Measurements from ENCODE around the gene WDR44. TPM values are rescaled to one million over a fixed set of nuclear protein-coding genes. Genes with fewer than 3 reads are reported as not detected.

The WDR44 gene
- total RNA-seq, 1 donor from 2014 or later = 19.3 TPM

DNA sequence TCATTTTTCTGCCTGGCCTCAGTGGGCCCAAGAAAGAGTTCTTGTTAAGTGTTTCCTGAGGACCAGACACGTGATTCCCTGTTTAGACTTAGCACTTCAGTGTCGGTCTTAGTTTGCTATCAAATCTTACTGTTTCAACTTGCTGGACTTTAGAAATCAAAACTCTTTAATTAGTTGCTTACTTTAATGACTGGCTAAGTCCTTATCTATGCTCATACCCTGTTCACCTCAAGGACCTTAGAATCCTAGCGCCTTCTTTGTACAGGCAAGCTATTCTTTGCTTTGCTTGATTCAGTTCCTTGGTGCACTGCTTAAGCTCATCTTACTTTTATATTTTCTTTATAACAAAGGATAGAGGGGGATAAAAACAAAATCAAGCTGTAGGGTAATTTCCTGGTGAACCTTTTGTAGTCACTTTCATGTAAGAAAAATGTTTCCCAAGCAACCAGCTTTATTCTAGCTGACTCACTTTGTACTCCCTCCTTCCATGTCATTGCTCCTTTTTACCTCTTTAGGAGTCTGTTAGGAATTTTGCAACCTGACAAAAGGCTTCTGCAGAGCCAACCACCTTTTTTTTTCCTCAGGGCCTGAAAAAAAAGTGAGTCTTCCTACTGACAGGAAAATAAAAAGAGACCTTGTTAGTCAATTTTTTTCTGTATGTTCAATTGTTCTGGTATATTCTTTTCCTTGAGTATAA, 14.7 kb downstream of the WDR44 start:
- no peaks in the 10 kb centered on the region for H3K9me3 Mint-ChIP-seq (ENCODE audit: low read depth)
- no peak overlapping the region for H3K4me3 Mint-ChIP-seq (ENCODE audit: unreplicated experiment)
- H3K4me1 Mint-ChIP-seq (ENCODE audit: low read depth) = peaks cover 31% of the 10 kb centered on the region
- no peak for DNase-seq (ENCODE audit: low spot score)
- H3K27me3 Mint-ChIP-seq (ENCODE audit: low read depth) = no peaks in the 10 kb centered on the region
- no peaks in the 10 kb centered on the region for H3K36me3 Mint-ChIP-seq (ENCODE audit: low read depth)
- TF ChIP-seq, protein P1, sequence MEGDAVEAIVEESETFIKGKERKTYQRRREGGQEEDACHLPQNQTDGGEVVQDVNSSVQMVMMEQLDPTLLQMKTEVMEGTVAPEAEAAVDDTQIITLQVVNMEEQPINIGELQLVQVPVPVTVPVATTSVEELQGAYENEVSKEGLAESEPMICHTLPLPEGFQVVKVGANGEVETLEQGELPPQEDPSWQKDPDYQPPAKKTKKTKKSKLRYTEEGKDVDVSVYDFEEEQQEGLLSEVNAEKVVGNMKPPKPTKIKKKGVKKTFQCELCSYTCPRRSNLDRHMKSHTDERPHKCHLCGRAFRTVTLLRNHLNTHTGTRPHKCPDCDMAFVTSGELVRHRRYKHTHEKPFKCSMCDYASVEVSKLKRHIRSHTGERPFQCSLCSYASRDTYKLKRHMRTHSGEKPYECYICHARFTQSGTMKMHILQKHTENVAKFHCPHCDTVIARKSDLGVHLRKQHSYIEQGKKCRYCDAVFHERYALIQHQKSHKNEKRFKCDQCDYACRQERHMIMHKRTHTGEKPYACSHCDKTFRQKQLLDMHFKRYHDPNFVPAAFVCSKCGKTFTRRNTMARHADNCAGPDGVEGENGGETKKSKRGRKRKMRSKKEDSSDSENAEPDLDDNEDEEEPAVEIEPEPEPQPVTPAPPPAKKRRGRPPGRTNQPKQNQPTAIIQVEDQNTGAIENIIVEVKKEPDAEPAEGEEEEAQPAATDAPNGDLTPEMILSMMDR (IDR thresholded peaks at IDR 0.05) = no peak
- no peak overlapping the region for H3K27ac Mint-ChIP-seq (ENCODE audit: unreplicated experiment)

DNA sequence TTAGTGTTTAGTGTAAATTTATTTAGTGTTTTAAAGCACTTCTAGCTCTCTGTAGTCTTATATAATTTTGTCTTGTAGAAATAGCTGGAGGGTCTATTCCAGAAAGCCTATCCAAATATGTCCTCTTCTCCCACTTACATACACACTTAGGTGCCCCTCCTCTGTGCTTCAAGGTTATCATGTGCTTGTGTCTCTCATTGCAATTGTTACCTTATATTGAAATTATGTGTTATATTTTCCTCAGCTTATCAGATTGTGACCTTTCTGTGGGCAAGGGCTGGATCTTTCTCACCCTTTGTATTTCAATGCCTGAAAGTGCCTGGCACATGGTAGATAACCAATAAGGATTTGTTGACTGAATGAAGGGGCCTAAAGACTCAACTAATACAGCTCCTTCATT, 18.4 kb downstream of the WDR44 start:
- peaks cover 33% of the 10 kb centered on the region for H3K4me1 Mint-ChIP-seq (ENCODE audit: low read depth)
- H3K27ac Mint-ChIP-seq (ENCODE audit: unreplicated experiment) = no peak overlapping the region
- H3K36me3 Mint-ChIP-seq (ENCODE audit: low read depth) = no peaks in the 10 kb centered on the region

DNA sequence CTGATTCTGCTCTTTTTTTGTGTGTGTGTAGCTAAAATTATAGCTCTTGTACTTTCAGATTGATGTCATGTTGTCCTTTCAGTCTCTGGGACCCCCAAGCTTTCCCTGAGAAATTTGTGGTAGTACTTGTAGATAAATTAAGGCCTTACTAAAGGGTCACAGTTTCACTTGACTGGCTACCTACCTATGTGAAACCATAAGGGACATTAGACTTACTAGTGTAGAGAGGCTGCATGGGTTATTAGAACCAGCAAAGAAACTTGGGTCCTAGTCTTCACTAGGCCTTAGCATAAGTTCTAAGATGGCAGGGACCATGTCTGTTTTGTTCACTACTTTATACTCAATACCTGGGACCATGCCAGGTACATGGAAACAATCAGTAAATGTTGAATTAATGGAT, 21.4 kb downstream of the WDR44 start:
- DNase-seq (ENCODE audit: low spot score) = no peak
- Mint-ChIP-seq H3K9me3 (ENCODE audit: low read depth) (no peaks in the 10 kb centered on the region), H3K4me3 (ENCODE audit: unreplicated experiment) (no peak overlapping the region), H3K27ac (ENCODE audit: unreplicated experiment) (no peak overlapping the region), H3K27me3 (ENCODE audit: low read depth) (no peaks in the 10 kb centered on the region), H3K4me1 (ENCODE audit: low read depth) (peaks cover 39% of the 10 kb centered on the region), H3K36me3 (ENCODE audit: low read depth) (peaks cover 1% of the 10 kb centered on the region)
- TF ChIP-seq, protein P1 (IDR thresholded peaks at IDR 0.05) = no peak

More for the DNA sequence above, 18.4 kb downstream of the WDR44 start:
- TF ChIP-seq, protein P1 (IDR thresholded peaks at IDR 0.05) = no peak
- H3K4me3 Mint-ChIP-seq (ENCODE audit: unreplicated experiment) = no peak overlapping the region
- H3K9me3 Mint-ChIP-seq (ENCODE audit: low read depth) = no peaks in the 10 kb centered on the region
- DNase-seq (ENCODE audit: low spot score) = no peak
- H3K27me3 Mint-ChIP-seq (ENCODE audit: low read depth) = no peaks in the 10 kb centered on the region

DNA sequence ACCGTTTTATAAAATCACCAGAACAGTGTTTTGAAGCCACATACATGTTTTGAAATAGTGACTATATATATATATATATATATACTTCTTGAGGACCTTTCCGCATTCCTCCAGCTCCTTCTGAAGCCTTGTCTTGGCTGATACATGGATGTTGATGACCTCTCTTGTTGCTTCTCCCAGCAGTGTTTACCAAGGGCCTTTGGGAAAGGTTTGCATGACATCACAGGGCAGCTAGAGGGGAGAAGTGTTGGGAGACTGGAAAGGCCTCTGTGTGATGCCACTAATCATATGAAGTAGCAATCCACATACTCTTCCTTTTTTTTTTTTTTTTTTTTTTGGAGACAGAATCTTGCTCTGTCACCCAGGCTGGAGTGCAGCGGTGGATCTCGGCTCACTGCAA, 22.5 kb downstream of the WDR44 start:
- DNase-seq (ENCODE audit: low spot score) = no peak
- Mint-ChIP-seq H3K27me3 (ENCODE audit: low read depth) (no peaks in the 10 kb centered on the region), H3K36me3 (ENCODE audit: low read depth) (peaks cover 1% of the 10 kb centered on the region), H3K9me3 (ENCODE audit: low read depth) (no peaks in the 10 kb centered on the region), H3K4me3 (ENCODE audit: unreplicated experiment) (no peak overlapping the region), H3K4me1 (ENCODE audit: low read depth) (peaks cover 36% of the 10 kb centered on the region), H3K27ac (ENCODE audit: unreplicated experiment) (no peak overlapping the region)
- TF ChIP-seq, protein P1 (IDR thresholded peaks at IDR 0.05) = no peak

DNA sequence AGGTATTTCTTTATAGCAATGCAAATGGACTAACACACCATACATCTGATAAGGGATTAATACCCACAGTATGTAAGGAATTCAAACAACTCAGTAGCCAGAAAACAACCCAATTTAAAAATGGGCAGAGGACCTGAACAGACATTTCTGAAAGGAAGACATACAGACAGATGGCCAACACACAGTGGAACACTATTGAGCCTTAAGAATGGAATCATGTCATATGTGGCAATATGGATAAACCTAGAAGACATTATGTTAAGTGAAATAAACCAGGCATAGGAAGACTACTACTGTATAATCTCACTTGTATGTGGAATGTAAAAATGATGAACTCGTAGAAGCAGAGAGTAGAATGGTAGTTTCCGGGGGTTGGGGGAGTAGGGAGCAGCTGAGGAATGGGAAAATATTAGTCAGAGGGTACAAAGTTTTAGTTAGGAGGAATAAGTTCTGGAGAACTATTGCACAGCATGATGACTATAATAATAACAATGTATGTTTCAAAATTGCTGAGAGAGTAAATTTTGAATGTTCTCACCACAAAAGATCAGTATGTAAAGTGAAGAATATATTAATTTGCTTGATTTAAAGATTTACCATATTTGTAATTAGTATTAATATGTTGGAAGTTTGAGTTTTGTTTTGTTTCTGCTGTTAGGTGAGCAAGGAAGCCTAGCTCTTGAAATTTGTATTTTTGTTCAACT, 25.2 kb downstream of the WDR44 start:
- H3K27ac Mint-ChIP-seq (ENCODE audit: unreplicated experiment) = peak overlapping the region; percentile 71
- TF ChIP-seq, protein P1 (IDR thresholded peaks at IDR 0.05) = no peak
- no peak for DNase-seq (ENCODE audit: low spot score)
- no peak overlapping the region for H3K4me3 Mint-ChIP-seq (ENCODE audit: unreplicated experiment)
- H3K9me3 Mint-ChIP-seq (ENCODE audit: low read depth) = no peaks in the 10 kb centered on the region
- no peaks in the 10 kb centered on the region for H3K27me3 Mint-ChIP-seq (ENCODE audit: low read depth)
- H3K36me3 Mint-ChIP-seq (ENCODE audit: low read depth) = peaks cover 1% of the 10 kb centered on the region
- peaks cover 27% of the 10 kb centered on the region for H3K4me1 Mint-ChIP-seq (ENCODE audit: low read depth)
